T1000 (cell line): ENCODE measurements around the gene GPR6.

Experiments used
- DNase-seq: peaks from one replicate; lab custom pipeline; 2025; ENCODE audit warnings: mixed read lengths; lab: John Stamatoyannopoulos, UW

GPR6 gene

GRCh38 chr6:109999740-110000139 lies 21.6 kb downstream of the GPR6 start:
- DNase-seq, result no peak

GRCh38 chr6:110002676-110003075 lies 24.6 kb downstream of the GPR6 start:
- DNase-seq, result no peak

- DNase-seq, result no peak
Measured at GRCh38 chr6:110013386-110013785, 35.3 kb downstream of the GPR6 start.

- DNase-seq, result no peak
Measured at GRCh38 chr6:110015206-110015605, 37.1 kb downstream of the GPR6 start.

GRCh38 chr6:110017306-110017705 lies 39.2 kb downstream of the GPR6 start:
- DNase-seq, result no peak

GRCh38 chr6:110017946-110018345 lies 39.8 kb downstream of the GPR6 start:
- no peak for DNase-seq

GRCh38 chr6:110018486-110018885 lies 40.4 kb downstream of the GPR6 start:
- DNase-seq, result no peak

- DNase-seq, result no peak
Measured at GRCh38 chr6:110020888-110021287, 42.8 kb downstream of the GPR6 start.

- no peak for DNase-seq
Measured at GRCh38 chr6:110029144-110029543, 51.0 kb downstream of the GPR6 start.
